ENCODE data around the gene KIF15.

KIF15 gene

DNA sequence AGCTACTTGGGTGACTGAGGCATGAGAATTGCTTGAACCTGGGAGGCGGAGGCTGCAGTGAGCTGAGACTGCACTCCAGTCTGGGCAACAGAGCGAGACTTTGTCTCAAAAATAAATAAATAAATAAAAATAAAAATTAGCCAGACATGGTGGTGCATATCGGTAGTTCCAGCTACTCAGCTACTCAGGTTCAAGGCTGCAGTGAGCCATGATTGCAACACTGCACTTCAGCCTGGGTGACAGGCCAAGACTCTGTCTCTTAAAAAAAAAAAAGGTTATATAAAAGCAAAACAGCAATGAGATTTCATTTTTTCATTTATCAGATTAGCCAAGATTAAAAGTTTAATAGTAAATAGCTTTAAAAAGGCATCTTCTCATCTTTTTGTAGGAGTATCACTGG, 115.7 kb downstream of the KIF15 start:
- no peak for DNase-seq (ENCODE audit: low read depth)

DNA sequence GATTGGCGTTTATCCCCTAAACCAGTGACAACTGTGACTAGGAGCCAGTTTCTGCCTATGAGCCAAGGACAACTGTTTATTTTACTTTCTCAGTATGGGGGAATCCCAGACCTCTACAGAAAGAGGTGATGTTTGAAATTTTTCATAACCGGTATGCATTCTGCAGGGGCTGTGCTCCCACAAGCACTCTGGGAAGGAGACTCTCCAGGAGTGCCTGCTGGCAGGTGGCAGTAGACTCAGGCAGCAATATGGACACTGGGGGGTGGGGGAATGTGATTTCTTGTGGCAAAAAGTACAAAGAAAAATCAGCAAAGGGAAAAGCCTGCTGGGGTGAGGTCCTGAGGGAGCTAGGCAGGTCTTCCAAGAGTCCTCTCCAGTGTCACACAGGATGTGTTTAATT, 118.7 kb downstream of the KIF15 start:
- DNase-seq (ENCODE audit: low read depth) = no peak

DNA sequence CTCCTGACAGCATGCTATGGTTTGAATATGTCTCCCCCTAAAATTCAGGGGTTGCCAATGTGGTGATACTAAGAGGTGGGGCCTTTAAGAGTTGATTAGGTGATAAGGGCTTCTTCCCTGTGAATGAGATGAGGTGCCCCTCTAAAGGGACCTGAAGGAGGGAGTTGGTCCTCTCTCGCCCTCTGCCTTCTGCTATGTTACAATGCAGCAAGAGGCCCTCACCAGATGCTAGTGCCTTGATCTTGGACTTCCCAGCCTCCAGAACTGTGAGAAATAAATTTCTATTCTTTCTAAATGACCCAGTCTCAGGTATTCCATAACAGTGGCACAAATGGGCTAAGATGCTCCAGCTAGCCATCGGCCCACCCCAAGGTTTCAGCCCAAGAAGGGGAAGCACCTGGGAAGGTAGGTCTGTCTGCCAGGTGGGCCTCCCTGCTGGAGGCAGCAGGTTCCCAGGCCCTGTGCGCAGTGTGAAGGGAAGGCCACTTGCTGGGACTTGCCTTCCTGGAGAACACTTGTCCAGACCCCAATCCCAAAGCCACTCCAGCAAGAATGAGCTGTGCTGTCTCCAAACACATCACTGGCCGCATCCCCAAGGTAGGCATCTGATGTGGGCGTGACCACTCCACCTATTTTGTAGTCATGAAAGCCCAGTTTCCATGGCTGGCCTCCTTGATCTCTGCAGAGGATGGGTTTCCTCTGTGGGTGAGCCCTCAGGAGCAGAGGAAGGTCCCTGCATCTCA, 121.8 kb downstream of the KIF15 start:
- DNase-seq (ENCODE audit: low read depth) = no peak

GRCh38 chr3:44883999-44884431, 122.4 kb downstream of the KIF15 start:
- DNase-seq (ENCODE audit: low read depth) = no peak

DNA sequence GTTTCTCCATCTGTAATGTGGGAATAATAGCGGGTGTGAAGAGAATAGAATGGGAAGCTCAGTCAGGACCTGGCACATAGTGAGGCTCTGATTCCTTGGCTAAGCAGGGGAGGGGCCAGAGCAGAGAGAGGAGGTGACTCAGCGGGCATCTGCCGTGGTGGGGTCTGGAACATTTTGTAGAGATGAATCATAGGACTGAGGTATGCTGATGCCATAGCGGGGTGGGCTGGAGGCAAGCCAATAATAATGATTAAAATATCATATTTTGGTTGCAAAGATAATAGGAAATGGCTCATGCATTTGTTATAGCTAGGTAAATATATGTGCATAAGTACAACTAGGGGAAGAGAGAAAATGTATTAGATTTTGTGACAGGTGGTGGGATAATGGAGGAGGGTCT, 124.0 kb downstream of the KIF15 start:
- DNase-seq (ENCODE audit: low read depth) = no peak

GRCh38 chr3:44886561-44886960, 125.0 kb downstream of the KIF15 start:
- no peak for DNase-seq (ENCODE audit: low read depth)

DNA sequence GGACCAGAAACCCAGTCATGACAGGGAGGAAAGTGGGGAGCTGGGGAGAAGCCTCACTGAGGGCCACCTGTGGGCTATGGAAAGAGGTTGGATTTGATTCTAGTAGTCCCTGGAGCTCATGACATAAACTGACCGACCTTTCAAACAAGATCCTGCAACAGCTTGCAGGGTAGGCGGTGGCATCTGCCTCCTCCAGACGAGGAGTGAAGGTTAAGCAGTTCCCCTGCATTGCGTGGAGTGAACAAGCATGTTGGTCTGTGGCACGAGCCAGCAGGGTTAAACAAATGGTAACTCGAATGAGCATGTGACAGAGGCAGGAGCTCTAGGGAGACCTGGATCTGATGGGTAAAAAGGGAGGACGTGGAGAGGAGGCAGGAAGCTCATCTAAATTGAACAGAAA, 125.5 kb downstream of the KIF15 start:
- no peak for DNase-seq (ENCODE audit: low read depth)

- no peak for DNase-seq (ENCODE audit: low read depth)
Measured at GRCh38 chr3:44890258-44890657, 128.7 kb downstream of the KIF15 start.

- DNase-seq (ENCODE audit: low read depth) = no peak
Measured at GRCh38 chr3:44890852-44891251, 129.3 kb downstream of the KIF15 start.

DNA sequence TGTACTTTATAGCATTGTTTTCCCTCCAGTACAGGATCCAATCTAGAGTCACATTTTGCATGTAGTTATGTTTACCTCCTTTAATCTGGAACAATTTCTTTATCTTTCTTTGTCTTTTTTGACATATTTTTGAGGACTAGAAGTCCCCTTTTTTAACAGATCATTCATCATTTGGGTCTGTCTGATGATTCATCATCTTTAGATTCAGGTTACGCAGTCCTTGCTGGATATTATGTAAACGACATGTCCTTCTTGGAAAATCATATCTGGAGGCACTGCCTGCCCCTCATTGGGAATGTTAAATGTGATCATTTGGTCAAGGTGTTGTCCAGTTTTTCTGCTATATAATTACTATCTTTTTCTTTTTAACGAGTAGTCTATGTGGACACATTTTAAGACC, 131.1 kb downstream of the KIF15 start:
- no peak for DNase-seq (ENCODE audit: low read depth)

DNA sequence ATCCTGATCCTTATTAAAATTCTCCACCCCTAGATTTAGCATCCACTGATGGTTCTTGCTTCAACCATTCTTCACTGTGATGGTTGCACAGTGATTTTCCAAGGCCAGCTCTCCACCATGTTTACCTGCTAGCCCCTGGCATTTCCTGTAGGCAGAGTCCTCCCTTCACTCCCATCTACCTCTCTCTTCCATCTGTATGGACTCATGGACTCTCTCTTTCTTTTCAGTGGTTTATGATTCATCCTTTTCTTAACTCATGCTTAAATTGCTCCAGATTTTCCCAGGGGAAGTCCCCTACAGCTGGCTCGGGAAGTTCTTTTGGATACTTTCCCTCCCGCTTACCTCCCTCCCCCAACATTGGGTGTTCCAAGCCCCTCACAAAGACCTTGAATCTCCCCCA, 131.5 kb downstream of the KIF15 start:
- DNase-seq (ENCODE audit: low read depth) = no peak

DNA sequence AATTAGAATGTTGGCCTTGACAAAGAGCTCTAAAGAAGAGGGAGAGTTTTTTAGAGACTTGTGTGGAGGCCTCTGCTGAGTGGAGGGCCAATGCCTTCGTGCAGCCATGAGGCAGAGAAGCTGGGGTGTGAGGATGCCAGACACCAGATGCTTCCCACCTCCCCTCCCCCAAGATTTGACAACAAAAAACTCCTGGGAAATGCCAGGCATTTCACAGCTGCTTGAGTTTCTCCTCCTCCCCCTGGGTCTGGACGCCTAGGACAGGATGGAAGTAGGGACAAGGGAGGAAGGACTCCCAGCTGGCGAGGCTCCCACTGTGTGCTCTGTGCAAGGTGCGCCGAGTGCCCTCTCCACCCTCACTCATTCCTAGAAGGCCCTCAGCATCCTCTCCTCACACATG, 132.9 kb downstream of the KIF15 start:
- no peak for DNase-seq (ENCODE audit: low read depth)

GRCh38 chr3:44896440-44896839, 134.8 kb downstream of the KIF15 start:
- no peak for DNase-seq (ENCODE audit: low read depth)

DNA sequence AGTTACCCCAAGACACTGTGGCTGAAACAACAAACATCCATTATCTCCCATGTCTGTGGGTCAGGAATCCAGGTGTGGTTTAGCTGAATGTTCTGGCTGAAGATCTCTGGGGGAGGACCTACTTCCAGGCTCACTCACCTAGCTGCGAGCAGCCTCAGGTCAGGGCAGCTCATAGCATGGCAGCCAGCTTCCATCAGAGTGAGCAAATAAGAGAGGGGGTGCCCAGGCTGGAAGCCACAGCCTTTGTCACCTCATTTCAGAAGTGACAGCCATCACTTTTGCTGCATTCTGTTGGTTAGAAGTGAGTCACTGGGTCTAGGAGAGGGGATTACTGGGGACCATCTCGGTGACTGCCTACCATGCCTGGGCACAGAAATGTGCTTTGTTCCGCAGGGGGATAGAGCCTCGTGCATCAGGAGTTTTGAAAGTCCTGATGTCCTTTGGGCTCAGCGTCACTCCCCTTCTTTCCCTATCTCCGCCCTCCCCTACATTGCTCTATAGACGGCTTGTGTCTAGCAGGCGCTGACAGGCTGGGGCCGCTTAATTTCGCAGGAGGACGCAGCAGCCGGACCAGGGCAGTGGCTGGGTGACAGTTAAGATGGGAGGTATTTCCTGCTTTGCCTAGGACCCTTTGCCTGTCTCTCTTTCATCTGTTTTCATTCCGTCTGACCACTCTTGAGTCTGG, 138.2 kb downstream of the KIF15 start:
- no peak for DNase-seq (ENCODE audit: low read depth)

GRCh38 chr3:44902628-44903027, 141.0 kb downstream of the KIF15 start:
- DNase-seq (ENCODE audit: low read depth) = no peak
